Tibial artery (tissue), 4 donors: ENCODE data around the gene SHISA2.
"Not testable (repeated sequence)": the region's sequence is repeated elsewhere in the genome, so short reads cannot be mapped to it uniquely, and the experiment has no call there.

Experiments used
- DNase-seq, 2 donors: peaks; one replicate each; pipeline ENCODE4 v3.0.0-alpha.2; 2019
- H3K27ac ChIP-seq, 2 donors: fragments of 200-600 bp; sonication (generic) in 1 of 2; 1 replicate in 1 of 2; 2 replicates in 1 of 2; pipeline ENCODE4 v1.5.1; 2018 to 2019; ENCODE audit warnings: mild to moderate bottlenecking in 1 of 2
- H3K27me3 ChIP-seq, 2 donors: fragments of 200-600 bp; sonication (generic) in 1 of 2; one replicate each; pipeline versions ENCODE4 v1.5.1 to v1.6.0; 2016 to 2019
- H3K36me3 ChIP-seq, 3 donors: fragments of 200-600 bp; sonication (generic) in 2 of 3; one replicate each; pipeline ENCODE4 v1.5.1; 2016 to 2019; ENCODE audit warnings: mild to moderate bottlenecking in 2 of 3
- H3K4me1 ChIP-seq, 4 donors: fragments of 200-600 bp; sonication (generic) in 2 of 4; 1 replicate in 3 of 4; 2 replicates in 1 of 4; pipeline ENCODE4 v1.5.1; 2016 to 2019
- H3K4me3 ChIP-seq, 2 donors: fragments of 200-600 bp; sonication (generic) in 1 of 2; 1 replicate in 1 of 2; 2 replicates in 1 of 2; pipeline ENCODE4 v1.5.1; 2018 to 2019; ENCODE audit warnings: mild to moderate bottlenecking in 2 of 2
- H3K9me3 ChIP-seq, 3 donors: fragments of 200-600 bp; sonication (generic) in 1 of 3; one replicate each; pipeline ENCODE4 v1.5.1; 2016 to 2019
- intact Hi-C: fragments of 100-400 bp; cut with DNase I; formaldehyde crosslinking; loops from one replicate; pipeline ENCODE4 v1.15.0; 2023; ENCODE audit warnings: low total_unique reads
- TF ChIP-seq, protein P1 (sequence below), 2 experiments: fragments of 200-600 bp in 1 of 2; fragments of 450-650 bp in 1 of 2; IDR thresholded peaks; one replicate each; pipeline ENCODE4 v1.5.1; 2017 to 2019; ENCODE audit warnings: antibody characterized with exemption in 2 of 2, mild to moderate bottlenecking in 1 of 2, moderate library complexity in 1 of 2

SHISA2 gene

DNA sequence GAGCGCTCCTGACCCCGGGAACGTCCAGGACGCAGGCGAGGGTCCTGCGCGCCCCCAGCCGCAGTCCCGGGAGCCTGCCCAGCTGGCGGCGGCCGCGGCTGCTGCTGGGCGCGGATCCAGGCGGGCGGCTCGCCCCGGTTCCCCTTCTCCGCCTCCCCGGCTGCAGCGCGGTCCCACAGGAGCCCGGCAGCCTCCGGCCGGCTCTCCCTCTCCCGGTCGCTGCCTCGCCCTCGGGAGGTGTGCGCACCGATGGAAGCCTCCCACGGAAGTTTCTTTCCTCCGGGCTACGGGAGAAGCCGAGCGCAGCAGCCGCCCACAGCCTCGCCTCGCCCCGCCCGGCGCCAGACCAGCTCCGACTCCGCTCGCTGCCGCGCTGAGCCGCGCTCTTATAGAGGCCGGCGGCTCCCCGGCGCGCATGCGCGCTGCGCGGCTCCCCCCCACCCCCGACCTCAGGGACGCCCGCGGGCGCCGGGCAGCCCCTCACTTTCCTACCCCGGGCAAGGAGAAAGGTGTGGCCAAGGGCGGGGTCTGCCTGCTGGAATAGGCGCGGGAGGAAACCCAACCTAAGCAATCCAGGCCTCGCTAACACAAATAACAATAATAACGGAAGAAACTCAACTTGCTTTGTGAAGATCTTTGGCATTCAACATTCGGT, at the start of gene SHISA2:
SHISA2 (minus strand) TSS at position 360 of the 655 bp plus-strand sequence. CDS start 1,041 bp downstream, outside the sequence.
- TF ChIP-seq, protein P1, sequence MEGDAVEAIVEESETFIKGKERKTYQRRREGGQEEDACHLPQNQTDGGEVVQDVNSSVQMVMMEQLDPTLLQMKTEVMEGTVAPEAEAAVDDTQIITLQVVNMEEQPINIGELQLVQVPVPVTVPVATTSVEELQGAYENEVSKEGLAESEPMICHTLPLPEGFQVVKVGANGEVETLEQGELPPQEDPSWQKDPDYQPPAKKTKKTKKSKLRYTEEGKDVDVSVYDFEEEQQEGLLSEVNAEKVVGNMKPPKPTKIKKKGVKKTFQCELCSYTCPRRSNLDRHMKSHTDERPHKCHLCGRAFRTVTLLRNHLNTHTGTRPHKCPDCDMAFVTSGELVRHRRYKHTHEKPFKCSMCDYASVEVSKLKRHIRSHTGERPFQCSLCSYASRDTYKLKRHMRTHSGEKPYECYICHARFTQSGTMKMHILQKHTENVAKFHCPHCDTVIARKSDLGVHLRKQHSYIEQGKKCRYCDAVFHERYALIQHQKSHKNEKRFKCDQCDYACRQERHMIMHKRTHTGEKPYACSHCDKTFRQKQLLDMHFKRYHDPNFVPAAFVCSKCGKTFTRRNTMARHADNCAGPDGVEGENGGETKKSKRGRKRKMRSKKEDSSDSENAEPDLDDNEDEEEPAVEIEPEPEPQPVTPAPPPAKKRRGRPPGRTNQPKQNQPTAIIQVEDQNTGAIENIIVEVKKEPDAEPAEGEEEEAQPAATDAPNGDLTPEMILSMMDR (IDR thresholded peaks at IDR 0.05) = no peak
- Histone ChIP-seq H3K36me3 (no peaks in the 10 kb centered on the region), H3K27me3 (peaks cover 0 to 68% of the 10 kb centered on the region in 2 donors), H3K27ac (no peak within 1 kb of the TSS), H3K9me3 (no peaks in the 10 kb centered on the region), H3K4me3 (peak within 1 kb of the TSS; percentile 35 to 49), H3K4me1 (peaks cover 0 to 33% (median 16%) of the 10 kb centered on the region in 4 donors)
- DNase-seq = no peak
- intact Hi-C loops = no loop called here

DNA sequence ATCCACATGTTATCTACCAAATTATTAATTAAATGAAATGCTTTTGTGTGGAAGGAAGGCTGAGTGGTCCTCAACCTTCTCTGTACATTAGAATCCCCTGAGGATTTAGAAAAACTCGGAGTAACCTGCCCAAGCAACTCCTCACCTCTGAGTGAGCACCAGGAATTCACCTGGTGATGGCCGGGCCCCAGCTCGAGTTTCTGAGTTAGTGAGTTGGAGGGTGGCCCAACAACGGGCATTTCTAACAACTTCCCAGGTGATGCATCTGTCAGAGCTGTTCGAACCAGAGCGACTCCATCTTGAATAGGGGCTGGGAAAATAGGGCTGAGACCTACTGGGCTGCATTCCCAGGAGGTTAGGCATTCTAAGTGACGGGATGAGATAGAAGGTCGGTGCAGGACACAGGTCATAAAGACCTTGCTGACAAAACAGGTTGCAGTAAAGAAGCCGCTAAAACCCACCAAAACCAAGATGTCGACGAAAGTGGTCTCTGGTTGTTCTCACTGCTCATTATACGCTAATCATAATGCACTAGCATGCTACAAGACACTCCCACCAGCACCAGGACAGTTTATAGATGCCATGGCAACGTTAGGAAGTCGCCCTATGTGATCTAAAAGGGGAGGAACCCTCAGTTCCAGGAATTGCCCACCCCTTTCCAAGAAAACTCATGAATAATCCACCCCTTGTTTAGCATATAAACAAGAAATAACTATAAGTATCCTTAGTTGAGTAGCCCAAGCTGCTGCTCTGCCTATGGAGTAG, 44.2 kb upstream of the SHISA2 start:
- Histone ChIP-seq H3K36me3 (no peaks in the 10 kb centered on the region), H3K4me1 (no peaks in the 10 kb centered on the region), H3K9me3 (peaks cover 0 to 6% (median 0%) of the 10 kb centered on the region in 3 donors), H3K4me3 (no peak overlapping the region), H3K27me3 (no peaks in the 10 kb centered on the region), H3K27ac (no peak overlapping the region)
- TF ChIP-seq, protein P1 (IDR thresholded peaks at IDR 0.05) = no peak
- intact Hi-C loops = no loop called here
- DNase-seq = no peak

- Histone ChIP-seq H3K9me3 (peaks cover 0 to 6% (median 0%) of the 10 kb centered on the region in 3 donors), H3K4me3 (no peak overlapping the region), H3K27ac (no peak overlapping the region), H3K27me3 (no peaks in the 10 kb centered on the region), H3K36me3 (no peaks in the 10 kb centered on the region), H3K4me1 (no peaks in the 10 kb centered on the region)
- DNase-seq = no peak
- TF ChIP-seq, protein P1 (IDR thresholded peaks at IDR 0.05) = no peak
- intact Hi-C loops = no loop called here
Measured at GRCh38 chr13:26095338-26095737, 43.5 kb upstream of the SHISA2 start.

DNA sequence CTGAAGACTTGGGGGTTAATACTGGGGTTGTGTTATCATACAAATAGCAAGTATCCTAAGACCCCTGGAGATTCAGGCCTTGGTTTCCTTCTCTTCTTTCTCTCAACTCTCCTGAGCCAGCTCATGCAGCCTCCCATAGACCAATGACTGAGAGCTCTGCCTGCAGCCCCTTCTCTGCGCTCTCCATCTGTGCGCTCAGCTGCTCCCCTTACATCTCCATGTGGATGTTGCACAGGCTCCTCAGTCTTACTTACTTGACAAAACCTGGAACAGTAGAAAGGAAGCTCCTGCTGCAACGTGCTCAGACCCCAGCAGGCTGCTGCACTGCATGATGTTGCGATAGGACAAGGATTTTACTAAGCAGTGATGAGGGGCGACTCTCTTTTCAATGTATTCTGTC, 25.0 kb upstream of the SHISA2 start:
- H3K27ac ChIP-seq, H3K9me3 ChIP-seq, H3K27me3 ChIP-seq, H3K4me1 ChIP-seq, H3K4me3 ChIP-seq, intact Hi-C loops, H3K36me3 ChIP-seq, DNase-seq: not testable (repeated sequence)

GRCh38 chr13:26075498-26075897, 23.7 kb upstream of the SHISA2 start:
- H3K27me3 ChIP-seq = peaks cover 0 to 11% of the 10 kb centered on the region in 2 donors
- H3K27ac ChIP-seq = no peak overlapping the region
- no peak for DNase-seq
- intact Hi-C loops = no loop called here
- H3K4me1 ChIP-seq = no peaks in the 10 kb centered on the region
- TF ChIP-seq, protein P1 (IDR thresholded peaks at IDR 0.05) = no peak
- H3K9me3 ChIP-seq = no peaks in the 10 kb centered on the region
- no peak overlapping the region for H3K4me3 ChIP-seq
- no peaks in the 10 kb centered on the region for H3K36me3 ChIP-seq

- no peak for DNase-seq
- H3K4me3 ChIP-seq = no peak overlapping the region
- intact Hi-C loops = no loop called here
- no peak overlapping the region for H3K27ac ChIP-seq
- H3K9me3 ChIP-seq = no peaks in the 10 kb centered on the region
- H3K27me3 ChIP-seq = peaks cover 0 to 8% of the 10 kb centered on the region in 2 donors
- TF ChIP-seq, protein P1 (IDR thresholded peaks at IDR 0.05) = no peak
- H3K36me3 ChIP-seq = no peaks in the 10 kb centered on the region
- no peaks in the 10 kb centered on the region for H3K4me1 ChIP-seq
Measured at GRCh38 chr13:26074706-26075105, 22.9 kb upstream of the SHISA2 start.
